ENCODE results near the gene VPS35L. TPM values are rescaled to one million over a fixed set of nuclear protein-coding genes. Genes with fewer than 3 reads are reported as not detected.
"Not testable (repeated sequence)": the region's sequence is repeated elsewhere in the genome, so short reads cannot be mapped to it uniquely, and the experiment has no call there.

Gene VPS35L
- total and polyA plus RNA-seq, 12 donors = 15.0 to 35.1 (median 30.4) TPM

DNA sequence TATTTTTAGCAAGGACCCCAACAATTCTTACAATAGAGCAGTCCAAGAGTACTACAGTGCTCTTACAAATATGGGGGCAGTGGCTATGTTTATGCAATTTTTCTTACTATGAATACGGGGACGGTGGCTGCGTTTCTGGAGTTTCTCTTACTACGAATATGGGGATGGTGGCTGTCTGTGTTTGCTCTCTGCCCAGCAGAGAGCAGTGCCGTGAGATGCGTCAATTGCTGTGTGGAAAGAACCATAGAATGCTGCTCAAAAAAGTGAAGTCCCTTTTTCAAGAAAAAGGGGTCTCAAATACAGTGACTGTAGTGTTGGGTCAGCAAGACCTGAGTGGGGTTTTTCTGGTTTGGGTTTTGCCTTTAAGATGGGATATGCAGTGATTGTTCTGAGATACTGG lies 108.7 kb downstream of the VPS35L start:
- no peak for DNase-seq
- Histone ChIP-seq H3K4me3 (no peak overlapping the region), H3K9me3 (peaks cover 0 to 8% (median 4%) of the 10 kb centered on the region in 11 donors), H3K27me3 (no peaks in the 10 kb centered on the region), H3K36me3 (peaks cover 0 to 30% (median 0%) of the 10 kb centered on the region in 9 donors), H3K4me1 (peaks cover 0 to 31% (median 19%) of the 10 kb centered on the region in 9 donors), H3K27ac (no peak overlapping the region)
- no peak for ATAC-seq
- WGBS, 2 donors = 96 to 97% methylated on average over 6 of the region's 6 CpGs
- intact Hi-C loops (cut with DNase I) = loop anchor here in 2 of 10 donors (10.0 kb wide), 1 partner anchor 221 kb away; the partner anchor contains the start of gene GPRC5B (in 2 of the 2)
- TF ChIP-seq, protein P1, sequence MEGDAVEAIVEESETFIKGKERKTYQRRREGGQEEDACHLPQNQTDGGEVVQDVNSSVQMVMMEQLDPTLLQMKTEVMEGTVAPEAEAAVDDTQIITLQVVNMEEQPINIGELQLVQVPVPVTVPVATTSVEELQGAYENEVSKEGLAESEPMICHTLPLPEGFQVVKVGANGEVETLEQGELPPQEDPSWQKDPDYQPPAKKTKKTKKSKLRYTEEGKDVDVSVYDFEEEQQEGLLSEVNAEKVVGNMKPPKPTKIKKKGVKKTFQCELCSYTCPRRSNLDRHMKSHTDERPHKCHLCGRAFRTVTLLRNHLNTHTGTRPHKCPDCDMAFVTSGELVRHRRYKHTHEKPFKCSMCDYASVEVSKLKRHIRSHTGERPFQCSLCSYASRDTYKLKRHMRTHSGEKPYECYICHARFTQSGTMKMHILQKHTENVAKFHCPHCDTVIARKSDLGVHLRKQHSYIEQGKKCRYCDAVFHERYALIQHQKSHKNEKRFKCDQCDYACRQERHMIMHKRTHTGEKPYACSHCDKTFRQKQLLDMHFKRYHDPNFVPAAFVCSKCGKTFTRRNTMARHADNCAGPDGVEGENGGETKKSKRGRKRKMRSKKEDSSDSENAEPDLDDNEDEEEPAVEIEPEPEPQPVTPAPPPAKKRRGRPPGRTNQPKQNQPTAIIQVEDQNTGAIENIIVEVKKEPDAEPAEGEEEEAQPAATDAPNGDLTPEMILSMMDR (IDR thresholded peaks at IDR 0.05) = no peak

DNA sequence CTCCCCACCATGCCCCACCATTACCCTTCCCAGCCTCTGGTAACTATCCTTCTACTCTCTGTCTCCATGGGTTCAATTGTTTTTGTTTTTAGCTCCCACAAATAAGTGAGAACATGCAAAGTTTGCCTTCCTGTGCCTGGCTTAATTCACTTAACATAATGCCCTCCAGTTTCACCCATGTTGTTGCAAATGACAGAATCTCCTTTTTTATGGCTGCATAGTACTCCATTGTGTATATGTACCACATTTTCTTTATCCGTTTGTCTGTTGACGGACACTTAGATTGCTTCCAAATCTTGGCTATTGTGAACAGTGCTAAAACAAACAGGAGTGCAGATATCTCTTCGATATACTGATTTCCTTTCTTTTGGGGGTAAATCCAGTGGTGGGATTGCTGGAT lies 109.8 kb downstream of the VPS35L start:
- Histone ChIP-seq H3K27ac (peak overlapping the region in 1 of 10 donors; percentile 71), H3K4me1 (peaks cover 0 to 31% (median 19%) of the 10 kb centered on the region in 9 donors), H3K36me3 (peaks cover 0 to 34% (median 6%) of the 10 kb centered on the region in 9 donors)
- intact Hi-C loops (cut with DNase I) = loop anchor here in 2 of 10 donors (10.0 kb wide), 1 partner anchor 219 kb away; the partner anchor contains the start of gene GPRC5B (in 2 of the 2)
- H3K27me3 ChIP-seq, H3K4me3 ChIP-seq, H3K9me3 ChIP-seq, ATAC-seq, DNase-seq: not testable (repeated sequence)
- WGBS, 2 donors = 97 to 99% methylated on average over 3 of the region's 3 CpGs

DNA sequence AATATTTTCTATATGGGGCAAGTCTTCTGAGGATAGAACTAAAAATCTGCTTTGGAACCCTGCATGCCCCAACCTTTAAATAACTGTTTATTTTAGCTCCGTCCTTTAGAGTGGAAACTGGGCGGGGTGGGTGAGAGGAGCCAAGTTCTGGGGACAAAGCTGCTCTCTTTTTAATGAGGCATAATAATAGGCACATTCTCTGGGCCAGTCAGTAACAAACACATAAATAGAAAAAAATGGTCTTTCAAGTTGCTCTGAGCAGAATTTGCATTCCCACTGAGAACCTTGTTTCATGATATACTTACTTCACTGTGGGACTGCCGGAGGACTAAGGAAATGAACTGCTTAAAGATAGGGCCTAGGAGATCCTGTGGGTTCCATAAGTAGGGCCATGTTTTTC lies 111.0 kb downstream of the VPS35L start:
- H3K27ac ChIP-seq = peak overlapping the region in 9 of 10 donors; percentile 3 to 71 (median 51)
- intact Hi-C loops (cut with DNase I) = loop anchor here in 2 of 10 donors (10.0 kb wide), 1 partner anchor 218 kb away; the partner anchor contains the start of gene GPRC5B (in 2 of the 2)

DNA sequence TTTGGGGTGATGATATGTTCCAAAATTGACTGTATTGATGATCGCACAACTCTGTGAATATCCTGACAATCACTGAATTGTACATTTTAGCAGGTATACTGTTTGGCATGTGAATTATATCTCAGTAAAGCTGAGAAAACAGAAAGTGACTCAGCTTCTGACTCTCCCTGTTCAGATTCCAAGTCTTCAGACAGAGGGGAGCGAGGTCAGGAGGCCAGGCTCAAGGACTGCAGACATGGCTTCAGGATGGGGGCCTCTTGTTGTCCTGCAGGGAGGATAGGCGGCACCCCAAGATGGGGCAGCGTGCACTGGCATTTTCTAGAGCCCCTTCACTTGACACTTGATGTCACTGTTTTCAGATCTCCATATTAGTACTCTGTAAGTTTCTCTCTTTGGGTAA lies 116.9 kb downstream of the VPS35L start:
- H3K27me3 ChIP-seq = no peaks in the 10 kb centered on the region
- no peak overlapping the region for H3K4me3 ChIP-seq
- H3K4me1 ChIP-seq = peaks cover 0 to 15% (median 3%) of the 10 kb centered on the region in 9 donors
- no peak for DNase-seq
- peaks cover 0 to 85% (median 9%) of the 10 kb centered on the region in 9 donors for H3K36me3 ChIP-seq
- TF ChIP-seq, protein P1 (IDR thresholded peaks at IDR 0.05) = no peak
- ATAC-seq = no peak
- H3K27ac ChIP-seq = no peak overlapping the region
- WGBS, 2 donors = 93 to 95% methylated on average over 4 of the region's 4 CpGs
- intact Hi-C loops (cut with DNase I) = no loop called here
- no peaks in the 10 kb centered on the region for H3K9me3 ChIP-seq

More for the DNA sequence above, 111.0 kb downstream of the VPS35L start:
- peaks cover 0 to 31% (median 19%) of the 10 kb centered on the region in 9 donors for H3K4me1 ChIP-seq
- peak; percentile 51 to 66 for DNase-seq
- H3K36me3 ChIP-seq = peaks cover 0 to 46% (median 9%) of the 10 kb centered on the region in 9 donors
- H3K4me3 ChIP-seq = peak overlapping the region in 1 of 10 donors; percentile 4
- TF ChIP-seq, protein P1 (IDR thresholded peaks at IDR 0.05) = no peak
- WGBS, 2 donors = 23 to 26% methylated on average over 3 of the region's 3 CpGs
- H3K27me3 ChIP-seq = no peaks in the 10 kb centered on the region
- peaks cover 0 to 8% (median 4%) of the 10 kb centered on the region in 11 donors for H3K9me3 ChIP-seq
- ATAC-seq = peak; percentile 58 to 97 (median 84)

DNA sequence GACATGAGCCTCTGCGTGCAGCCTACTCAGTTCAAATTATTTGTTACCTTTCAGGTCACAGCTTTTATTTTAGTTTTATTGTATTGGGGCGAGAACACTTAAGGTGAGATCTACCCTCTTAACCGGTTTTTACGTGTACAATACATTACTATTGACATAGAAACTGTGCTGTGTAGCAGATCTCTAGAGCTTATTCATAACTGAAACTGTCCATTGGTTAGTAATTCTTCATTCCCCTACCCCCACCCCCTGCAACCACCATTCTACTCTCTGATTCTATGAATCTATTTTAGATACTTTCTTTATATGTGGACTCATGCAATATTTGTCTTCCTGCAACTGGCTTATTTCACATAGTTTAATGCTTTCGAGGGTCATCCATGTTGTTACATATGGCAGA lies 119.0 kb downstream of the VPS35L start:
- Histone ChIP-seq H3K36me3 (peaks cover 0 to 83% (median 9%) of the 10 kb centered on the region in 9 donors), H3K9me3 (no peaks in the 10 kb centered on the region), H3K4me1 (peaks cover 0 to 15% (median 0%) of the 10 kb centered on the region in 9 donors), H3K27ac (no peak overlapping the region), H3K27me3 (no peaks in the 10 kb centered on the region), H3K4me3 (no peak overlapping the region)
- 97 to 99% methylated on average over 5 of the region's 5 CpGs for WGBS, 2 donors
- intact Hi-C loops (cut with DNase I) = no loop called here
- ATAC-seq = no peak
- TF ChIP-seq, protein P1 (IDR thresholded peaks at IDR 0.05) = no peak
- no peak for DNase-seq

Measured in heart right ventricle (tissue), 16 donors.